Left renal cortex interstitium (tissue), 4 donors: ENCODE results near the gene SH3RF2. TPM values are rescaled to one million over a fixed set of nuclear protein-coding genes. Genes with fewer than 3 reads are reported as not detected.

Source experiments
- DNase-seq, 4 donors: peaks; one replicate each; pipeline ENCODE4 v3.0.0-alpha.2; 2013; ENCODE audit warnings: low read depth in 4 of 4, low spot score in 2 of 4, missing footprints in 1 of 4
- polyA plus RNA-seq, 4 donors: library from polyadenylated mRNA; unstranded; fragments of 120-200 nt; gene quantifications; one replicate each; pipeline ENCODE4 v1.2.1, GENCODE V29; 2013; ENCODE audit not compliant: insufficient read length in 4 of 4

The SH3RF2 gene
- polyA plus RNA-seq, 4 donors, result 3.9 to 7.7 (median 5.4) TPM

GRCh38 chr5:146112476-146112875 lies 176.1 kb downstream of the SH3RF2 start:
- DNase-seq, result no peak

Other genes starting within 250 kb of the SH3RF2 start
- 1 to 10 TPM; 7.2 to 9.1 (median 7.9) TPM for gene PRELID2, start 101.2 kb upstream of the SH3RF2 start, polyA plus RNA-seq
- gene GRXCR2, start 63.6 kb upstream of the SH3RF2 start, polyA plus RNA-seq, result under 1 TPM in 1 of 4 donors, not detected in 3; 0.08 TPM
- 1 to 10 TPM in 2 of 4 donors, under 1 TPM in 2; 0.38 to 2.6 (median 1.3) TPM for gene PLAC8L1, start 169.0 kb downstream of the SH3RF2 start, polyA plus RNA-seq
- gene LARS1, start 246.1 kb downstream of the SH3RF2 start, polyA plus RNA-seq, result 100 to 1,000 TPM in 3 of 4 donors, 10 to 100 TPM in 1; 94.0 to 166 (median 130) TPM